SK-N-SH (cell line): ENCODE measurements around the gene ENTR1. TPM values are rescaled to one million over a fixed set of nuclear protein-coding genes. Genes with fewer than 3 reads are reported as not detected.

ENCODE experiments used
- CTCF ChIA-PET: fragments of 300-600, 350-600 bp; formaldehyde crosslinking; extraction: SDS; loops from one replicate; lab custom pipeline; 2021; lab: Yijun Ruan, JAX
- POLR2A ChIA-PET: fragments of 350-600 bp; sonication (Branson Sonifier 250); formaldehyde crosslinking; extraction: SDS; loops from one replicate; lab custom pipeline; 2020; ENCODE audit warnings: antibody characterized with exemption, inconsistent platforms; lab: Yijun Ruan, JAX
- DNase-seq: peaks from one replicate; pipeline ENCODE4 v3.0.0; 2012
- H2AFZ ChIP-seq: fragments of 200-600 bp; sonication (generic); 2 replicates; pipeline ENCODE4 v1.8.1; 2016; ENCODE audit warnings: antibody characterized with exemption, mild to moderate bottlenecking, low read depth
- H3F3A ChIP-seq: fragments of 200-600 bp; sonication (generic); replicated peaks from 2 replicates; pipeline ENCODE3; 2016; ENCODE audit warnings: antibody characterized with exemption, mild to moderate bottlenecking; ENCODE audit not compliant: insufficient read depth
- H3K27ac ChIP-seq, 2 experiments: fragments of 200-500 bp in 1 of 2; fragments of 200-600 bp in 1 of 2; sonication (Bioruptor generic) in 1 of 2; sonication (generic), shearing (Covaris generic) in 1 of 2; 2 replicates each; pipeline versions ENCODE4 v1.5.1 to v1.6.1; 2014 to 2016; ENCODE audit warnings: low read depth in 2 of 2, inconsistent platforms in 1 of 2, low read length in 1 of 2, mild to moderate bottlenecking in 1 of 2, mixed read lengths in 1 of 2
- H3K27me3 ChIP-seq: fragments of 200-600 bp; sonication (generic), shearing (Covaris generic); 2 replicates; pipeline ENCODE4 v1.6.1; 2016; ENCODE audit warnings: mixed run types; ENCODE audit not compliant: insufficient read depth
- H3K36me3 ChIP-seq, 2 experiments: fragments of 200-500 bp in 1 of 2; fragments of 200-600 bp in 1 of 2; sonication (Bioruptor generic) in 1 of 2; sonication (generic) in 1 of 2; replicated peaks in 1 of 2; 2 replicates each; pipeline versions ENCODE3 to v1.5.1; 2014 to 2016; ENCODE audit warnings: low read length in 1 of 2, mild to moderate bottlenecking in 1 of 2; ENCODE audit not compliant: insufficient read depth in 2 of 2, control insufficient read depth in 1 of 2
- H3K4me1 ChIP-seq, 2 experiments: fragments of 200-500 bp in 1 of 2; fragments of 200-600 bp in 1 of 2; sonication (Bioruptor generic) in 1 of 2; sonication (generic), shearing (Covaris generic) in 1 of 2; 2 replicates each; pipeline versions ENCODE4 v1.5.1 to v1.6.1; 2014 to 2016; ENCODE audit warnings: low read depth in 1 of 2, low read length in 1 of 2, mixed run types in 1 of 2; ENCODE audit not compliant: insufficient read depth in 2 of 2, control insufficient read depth in 1 of 2
- H3K4me2 ChIP-seq: fragments of 200-600 bp; sonication (generic), shearing (Covaris generic); 2 replicates; pipeline ENCODE4 v1.6.1; 2017; ENCODE audit warnings: mixed run types
- H3K4me3 ChIP-seq, 2 experiments: fragments of 200-500 bp in 1 of 2; fragments of 200-600 bp in 1 of 2; sonication (Bioruptor generic) in 1 of 2; sonication (generic), shearing (Covaris generic) in 1 of 2; 2 replicates each; pipeline versions ENCODE4 v1.5.1 to v1.8.1; 2014 to 2016; ENCODE audit warnings: low read depth in 2 of 2, inconsistent platforms in 1 of 2, low read length in 1 of 2, mild to moderate bottlenecking in 1 of 2, mixed read lengths in 1 of 2, moderate library complexity in 1 of 2
- H3K79me2 ChIP-seq: fragments of 200-600 bp; sonication (generic); 2 replicates; pipeline ENCODE4 v1.8.1; 2017; ENCODE audit warnings: mild to moderate bottlenecking; ENCODE audit not compliant: insufficient read depth
- H3K9ac ChIP-seq: fragments of 200-600 bp; sonication (generic); 2 replicates; pipeline ENCODE4 v1.6.1; 2017; ENCODE audit warnings: mixed run types
- H3K9me2 ChIP-seq: fragments of 200-600 bp; sonication (generic); 2 replicates; pipeline ENCODE4 v1.6.1; 2017; ENCODE audit warnings: mixed run types
- H3K9me3 ChIP-seq: fragments of 200-600 bp; sonication (generic); 2 replicates; pipeline ENCODE4 v1.6.1; 2017; ENCODE audit warnings: mixed run types, mild to moderate bottlenecking, moderate library complexity
- H4K20me1 ChIP-seq: fragments of 200-600 bp; sonication (generic); 2 replicates; pipeline ENCODE4 v1.6.1; 2017; ENCODE audit warnings: mild to moderate bottlenecking, mixed run types; ENCODE audit not compliant: insufficient read depth
- CHD2 ChIP-seq: fragments of 150-350 bp; IDR thresholded peaks from 2 replicates; pipeline ENCODE4 v1.6.1; 2018; ENCODE audit warnings: low read length; ENCODE audit not compliant: partially characterized antibody
- FOXJ3 ChIP-seq: sonication (generic); formaldehyde crosslinking; IDR thresholded peaks from 2 replicates; pipeline ENCODE4 v1.5.1; 2020; ENCODE audit warnings: mild to moderate bottlenecking, missing genetic modification reagents
- FOXM1 ChIP-seq: IDR thresholded peaks from 2 replicates; pipeline ENCODE4 v1.4.0; 2012; ENCODE audit warnings: low read depth, mild to moderate bottlenecking
- GATA2 ChIP-seq: sonication (generic); formaldehyde crosslinking; IDR thresholded peaks from 2 replicates; pipeline ENCODE4 v1.5.0; 2020; ENCODE audit warnings: mild to moderate bottlenecking, missing genetic modification reagents
- IRF3 ChIP-seq: fragments of 150-350 bp; IDR thresholded peaks from 2 replicates; pipeline ENCODE4 v1.6.1; 2016; ENCODE audit warnings: mild to moderate bottlenecking, low read depth, low read length
- MXI1 ChIP-seq: IDR thresholded peaks from 2 replicates; pipeline ENCODE4 v1.6.1; 2012; ENCODE audit warnings: mild to moderate bottlenecking, low read depth, low read length, improper control_type of control experiment
- PBX3 ChIP-seq: IDR thresholded peaks from 2 replicates; pipeline ENCODE4; 2012
- POLR2AphosphoS5 ChIP-seq: IDR thresholded peaks from 2 replicates; pipeline ENCODE4 v1.6.1; 2012; ENCODE audit warnings: low read depth, low read length
- RAD21 ChIP-seq: IDR thresholded peaks from 2 replicates; pipeline ENCODE4 v1.6.1; 2012; ENCODE audit warnings: mild to moderate bottlenecking, low read length
- RCOR1 ChIP-seq: fragments of 150-350 bp; IDR thresholded peaks from 2 replicates; pipeline ENCODE4 v1.6.1; 2017; ENCODE audit warnings: antibody characterized with exemption, low read length
- SMC3 ChIP-seq: IDR thresholded peaks from 2 replicates; pipeline ENCODE4 v1.6.1; 2012; ENCODE audit warnings: low read depth, low read length, improper control_type of control experiment
- TAF1 ChIP-seq: IDR thresholded peaks from 2 replicates; pipeline ENCODE4 v1.6.1; 2012; ENCODE audit warnings: low read depth, mild to moderate bottlenecking, low read length, moderate library complexity, borderline replicate concordance
- USF1 ChIP-seq: IDR thresholded peaks from 2 replicates; pipeline ENCODE4 v1.4.0; 2012; ENCODE audit warnings: low read depth, borderline replicate concordance
- YY1 ChIP-seq: IDR thresholded peaks from 2 replicates; pipeline ENCODE4 v1.4.0; 2012; ENCODE audit warnings: low read depth, mild to moderate bottlenecking
- ZBTB33 ChIP-seq: IDR thresholded peaks from 2 replicates; pipeline ENCODE4 v1.4.0; 2012; ENCODE audit warnings: low read depth, borderline replicate concordance
- WGBS: methylation state at CpG from one replicate; pipeline ENCODE4 v1.1.6; 2017; ENCODE audit warnings: low lambda C conversion rate; 5-methylcytosine and 5-hydroxymethylcytosine counted together
- polyA plus RNA-seq, 3 experiments: library from polyadenylated mRNA; depleted of rRNA; stranded (reverse); fragments of >200 nt; gene quantifications; 2 replicates each; pipeline ENCODE4 v1.2.3, GENCODE V29; 2012
- TF ChIP-seq, protein P1 (sequence below): fragments of 150-350 bp; IDR thresholded peaks from 2 replicates; pipeline ENCODE4 v1.6.1; 2017; ENCODE audit warnings: antibody characterized with exemption, low read length, low read depth, borderline replicate concordance
- TF ChIP-seq, protein P2 (sequence below): fragments of 200-600 bp; sonication (generic); IDR thresholded peaks from 2 replicates; pipeline ENCODE4 v1.6.1; 2017; ENCODE audit warnings: antibody characterized with exemption, mild to moderate bottlenecking, moderate library complexity

Gene ENTR1
- polyA plus RNA-seq, 1 of the 3 experiments (the other 2 are of a cell fraction) = 71.3 TPM

DNA sequence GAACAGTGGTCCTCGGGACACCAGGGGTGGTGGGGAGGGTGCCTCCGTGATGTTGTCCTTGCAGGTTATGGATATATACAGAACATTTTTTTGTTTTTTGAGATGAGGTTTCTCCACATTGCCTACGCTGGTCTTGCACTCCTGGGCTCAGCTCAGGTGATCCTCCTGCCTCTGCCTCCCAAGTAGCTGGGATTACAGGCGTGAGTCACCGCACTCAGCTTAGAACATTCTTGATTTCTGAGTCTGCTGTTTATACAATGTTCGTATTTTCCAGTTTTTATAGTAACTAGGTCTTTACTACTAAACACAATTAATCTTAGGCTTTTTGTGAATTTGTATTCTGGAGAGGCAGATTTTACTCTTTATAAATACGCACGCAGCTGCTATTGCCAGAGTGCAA, 6.0 kb upstream of the ENTR1 start:
- POLR2A ChIA-PET = interaction anchor here (0.7 kb wide), 1 partner anchor 18 kb away, joined by 3 read pairs; no protein-coding TSS in a partner anchor
- H3F3A ChIP-seq = no peaks in the 10 kb centered on the region
- no peak for DNase-seq
- no peak overlapping the region for H2AFZ ChIP-seq
- peaks cover 38% of the 10 kb centered on the region for H3K79me2 ChIP-seq
- H3K4me1 ChIP-seq = peaks cover 5 to 8% of the 10 kb centered on the region in 2 experiments; a peak in 3 of 4 replicates
- H3K4me3 ChIP-seq = no peak overlapping the region
- no peaks in the 10 kb centered on the region for H3K27me3 ChIP-seq
- H3K9ac ChIP-seq = no peak overlapping the region
- 93% methylated on average over 8 of the region's 8 CpGs for WGBS
- H3K36me3 ChIP-seq = peaks cover 47 to 73% of the 10 kb centered on the region in 2 experiments
- H3K9me2 ChIP-seq = no peaks in the 10 kb centered on the region
- H4K20me1 ChIP-seq = peaks cover 7% of the 10 kb centered on the region
- H3K27ac ChIP-seq = no peak overlapping the region
- H3K9me3 ChIP-seq = no peaks in the 10 kb centered on the region
- TF ChIP-seq YY1 (no peak), GATA2 (no peak), FOXJ3 (CRISPR knock-in tag) (no peak), TAF1 (no peak), FOXM1 (no peak), SMC3 (no peak), POLR2AphosphoS5 (no peak), IRF3 (no peak), CHD2 (no peak), ZBTB33 (no peak), MXI1 (no peak), PBX3 (no peak), RCOR1 (no peak), RAD21 (no peak), USF1 (no peak)
- TF ChIP-seq, protein P1, sequence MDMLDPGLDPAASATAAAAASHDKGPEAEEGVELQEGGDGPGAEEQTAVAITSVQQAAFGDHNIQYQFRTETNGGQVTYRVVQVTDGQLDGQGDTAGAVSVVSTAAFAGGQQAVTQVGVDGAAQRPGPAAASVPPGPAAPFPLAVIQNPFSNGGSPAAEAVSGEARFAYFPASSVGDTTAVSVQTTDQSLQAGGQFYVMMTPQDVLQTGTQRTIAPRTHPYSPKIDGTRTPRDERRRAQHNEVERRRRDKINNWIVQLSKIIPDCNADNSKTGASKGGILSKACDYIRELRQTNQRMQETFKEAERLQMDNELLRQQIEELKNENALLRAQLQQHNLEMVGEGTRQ = no peak
- TF ChIP-seq, protein P2, sequence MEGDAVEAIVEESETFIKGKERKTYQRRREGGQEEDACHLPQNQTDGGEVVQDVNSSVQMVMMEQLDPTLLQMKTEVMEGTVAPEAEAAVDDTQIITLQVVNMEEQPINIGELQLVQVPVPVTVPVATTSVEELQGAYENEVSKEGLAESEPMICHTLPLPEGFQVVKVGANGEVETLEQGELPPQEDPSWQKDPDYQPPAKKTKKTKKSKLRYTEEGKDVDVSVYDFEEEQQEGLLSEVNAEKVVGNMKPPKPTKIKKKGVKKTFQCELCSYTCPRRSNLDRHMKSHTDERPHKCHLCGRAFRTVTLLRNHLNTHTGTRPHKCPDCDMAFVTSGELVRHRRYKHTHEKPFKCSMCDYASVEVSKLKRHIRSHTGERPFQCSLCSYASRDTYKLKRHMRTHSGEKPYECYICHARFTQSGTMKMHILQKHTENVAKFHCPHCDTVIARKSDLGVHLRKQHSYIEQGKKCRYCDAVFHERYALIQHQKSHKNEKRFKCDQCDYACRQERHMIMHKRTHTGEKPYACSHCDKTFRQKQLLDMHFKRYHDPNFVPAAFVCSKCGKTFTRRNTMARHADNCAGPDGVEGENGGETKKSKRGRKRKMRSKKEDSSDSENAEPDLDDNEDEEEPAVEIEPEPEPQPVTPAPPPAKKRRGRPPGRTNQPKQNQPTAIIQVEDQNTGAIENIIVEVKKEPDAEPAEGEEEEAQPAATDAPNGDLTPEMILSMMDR = no peak
- no peak overlapping the region for H3K4me2 ChIP-seq
- CTCF ChIA-PET = interaction anchor here (0.9 kb wide), 1 partner anchor 16 kb away, joined by 3 read pairs; the partner anchor contains the start of gene SNAPC4
